GM12874 (cell line): Measurements from ENCODE around the gene DGKH.

Source experiments
- TF ChIP-seq, protein P1 (sequence below): IDR thresholded peaks from 2 replicates; pipeline ENCODE4 v1.5.1; 2011; ENCODE audit warnings: low read depth, mild to moderate bottlenecking, control low read depth, low read length, moderate library complexity; ENCODE audit not compliant: insufficient read depth

The DGKH gene

DNA sequence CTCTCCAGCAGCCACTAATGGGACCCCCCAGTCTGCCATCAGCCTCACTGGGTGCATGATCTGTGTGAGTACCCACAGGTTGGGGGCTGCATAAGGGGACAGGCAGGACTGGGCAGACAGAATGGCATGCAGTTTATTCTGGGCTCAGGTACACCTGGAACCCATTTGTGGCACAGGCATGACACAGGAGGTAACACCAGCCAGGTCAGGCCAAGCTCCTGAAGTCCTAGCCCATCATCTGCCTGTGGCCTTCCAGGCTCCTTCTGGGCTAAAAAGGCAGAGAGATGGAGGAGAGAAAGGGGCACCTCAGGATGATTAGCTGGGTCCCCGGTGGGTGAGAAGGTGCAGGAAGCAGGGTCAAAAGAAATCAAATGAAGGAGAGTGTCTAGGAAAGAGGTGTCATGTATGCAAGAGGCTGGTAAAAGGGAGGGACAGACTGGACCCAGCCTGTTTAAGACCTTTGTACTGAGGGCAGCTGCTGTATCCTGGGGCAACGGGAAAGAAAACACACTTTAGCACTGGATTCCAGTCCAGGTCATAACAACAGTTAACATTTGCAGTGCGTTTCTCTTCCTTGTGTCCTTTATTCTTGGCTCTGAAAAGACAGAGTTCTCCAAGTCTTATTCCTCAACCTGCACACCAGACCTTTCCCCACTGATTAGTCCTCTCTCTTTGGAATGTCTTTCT lies 20.2 kb upstream of the DGKH start:
- TF ChIP-seq, protein P1, sequence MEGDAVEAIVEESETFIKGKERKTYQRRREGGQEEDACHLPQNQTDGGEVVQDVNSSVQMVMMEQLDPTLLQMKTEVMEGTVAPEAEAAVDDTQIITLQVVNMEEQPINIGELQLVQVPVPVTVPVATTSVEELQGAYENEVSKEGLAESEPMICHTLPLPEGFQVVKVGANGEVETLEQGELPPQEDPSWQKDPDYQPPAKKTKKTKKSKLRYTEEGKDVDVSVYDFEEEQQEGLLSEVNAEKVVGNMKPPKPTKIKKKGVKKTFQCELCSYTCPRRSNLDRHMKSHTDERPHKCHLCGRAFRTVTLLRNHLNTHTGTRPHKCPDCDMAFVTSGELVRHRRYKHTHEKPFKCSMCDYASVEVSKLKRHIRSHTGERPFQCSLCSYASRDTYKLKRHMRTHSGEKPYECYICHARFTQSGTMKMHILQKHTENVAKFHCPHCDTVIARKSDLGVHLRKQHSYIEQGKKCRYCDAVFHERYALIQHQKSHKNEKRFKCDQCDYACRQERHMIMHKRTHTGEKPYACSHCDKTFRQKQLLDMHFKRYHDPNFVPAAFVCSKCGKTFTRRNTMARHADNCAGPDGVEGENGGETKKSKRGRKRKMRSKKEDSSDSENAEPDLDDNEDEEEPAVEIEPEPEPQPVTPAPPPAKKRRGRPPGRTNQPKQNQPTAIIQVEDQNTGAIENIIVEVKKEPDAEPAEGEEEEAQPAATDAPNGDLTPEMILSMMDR, result no peak

DNA sequence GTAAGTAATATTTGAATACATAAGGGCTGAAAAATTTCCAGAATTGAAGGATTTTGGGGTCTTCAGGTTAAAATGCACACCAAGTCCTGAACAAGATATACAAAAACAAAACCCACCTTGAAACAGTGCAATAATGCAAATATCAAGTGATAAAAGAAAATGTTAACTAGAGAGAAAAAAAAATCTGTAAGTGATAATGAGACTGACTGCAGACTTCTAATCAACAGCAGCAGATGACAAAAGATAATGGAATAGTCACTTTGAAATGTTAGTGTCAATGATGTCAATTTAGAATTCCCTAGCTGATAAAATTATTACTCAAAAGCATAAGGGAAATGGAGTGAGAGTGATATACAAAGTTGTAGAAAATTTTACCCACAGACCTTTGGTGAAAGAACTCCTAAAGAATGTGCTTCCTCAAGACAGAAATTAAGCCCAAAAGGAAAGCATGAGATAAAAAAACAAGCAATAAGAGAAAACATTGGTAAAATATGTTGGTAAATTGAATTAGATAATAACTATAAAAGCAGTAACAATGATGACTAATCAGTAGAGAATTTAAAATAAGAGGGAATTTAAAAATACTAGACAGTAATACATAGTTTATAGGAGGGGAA lies 12.4 kb upstream of the DGKH start:
- TF ChIP-seq, protein P1, result no peak

DNA sequence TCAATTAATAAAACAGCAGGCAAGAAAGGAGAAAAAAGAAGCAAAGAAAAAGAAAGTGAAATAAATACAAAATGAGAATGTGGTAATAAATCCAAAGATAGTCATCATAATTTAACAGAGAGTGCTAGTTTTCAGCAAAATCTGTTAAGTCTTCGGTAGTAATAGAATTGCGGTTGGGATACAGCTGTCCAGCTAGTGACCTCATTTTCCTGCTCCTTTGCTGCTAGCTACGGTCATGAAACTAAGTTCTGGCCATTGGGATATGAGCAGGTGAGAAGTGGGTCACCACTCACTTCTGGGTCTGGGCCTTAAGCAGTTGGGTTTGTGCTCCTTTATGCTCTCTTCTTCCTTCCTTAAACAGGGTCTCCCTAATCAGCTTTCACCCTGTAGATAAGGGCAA lies 11.7 kb upstream of the DGKH start:
- TF ChIP-seq, protein P1, result no peak

DNA sequence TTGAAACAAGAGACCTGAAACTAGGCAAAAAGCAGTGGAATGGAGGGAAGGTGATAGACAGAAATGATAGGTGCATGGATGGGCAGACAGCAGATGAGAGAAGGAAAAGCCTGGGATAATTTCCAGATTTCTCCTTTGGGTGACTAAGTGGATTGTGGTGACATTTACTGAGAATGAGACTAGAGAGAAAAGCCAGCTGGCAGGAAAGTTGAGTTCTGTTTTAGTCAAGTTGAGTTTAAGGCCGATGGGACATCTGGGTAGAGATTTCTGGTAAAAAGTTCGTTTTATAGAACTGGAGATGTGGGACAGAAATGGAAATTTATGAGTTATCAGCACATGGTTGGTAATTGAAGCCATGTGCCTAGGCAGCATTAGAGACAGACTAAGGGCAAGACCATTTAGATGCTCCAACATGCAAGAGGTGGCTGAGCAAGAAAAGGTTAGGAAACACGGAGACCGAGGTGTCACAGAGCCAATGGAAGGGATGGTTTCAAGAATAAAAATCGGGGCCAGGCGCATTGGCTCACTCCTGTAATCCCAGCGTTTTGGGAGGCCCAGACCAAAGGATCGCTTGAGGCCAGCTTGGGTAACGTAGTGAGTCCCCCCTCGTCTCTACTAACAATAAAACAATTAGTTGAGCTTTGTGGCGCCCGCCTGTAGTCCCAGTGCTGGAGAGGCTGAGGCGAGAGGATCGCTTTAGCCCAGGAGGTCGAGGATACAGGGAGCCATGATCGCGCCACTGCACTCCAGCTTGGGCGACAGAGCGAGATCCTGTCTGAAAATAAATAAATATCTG lies 9.6 kb upstream of the DGKH start:
- TF ChIP-seq, protein P1, result no peak

DNA sequence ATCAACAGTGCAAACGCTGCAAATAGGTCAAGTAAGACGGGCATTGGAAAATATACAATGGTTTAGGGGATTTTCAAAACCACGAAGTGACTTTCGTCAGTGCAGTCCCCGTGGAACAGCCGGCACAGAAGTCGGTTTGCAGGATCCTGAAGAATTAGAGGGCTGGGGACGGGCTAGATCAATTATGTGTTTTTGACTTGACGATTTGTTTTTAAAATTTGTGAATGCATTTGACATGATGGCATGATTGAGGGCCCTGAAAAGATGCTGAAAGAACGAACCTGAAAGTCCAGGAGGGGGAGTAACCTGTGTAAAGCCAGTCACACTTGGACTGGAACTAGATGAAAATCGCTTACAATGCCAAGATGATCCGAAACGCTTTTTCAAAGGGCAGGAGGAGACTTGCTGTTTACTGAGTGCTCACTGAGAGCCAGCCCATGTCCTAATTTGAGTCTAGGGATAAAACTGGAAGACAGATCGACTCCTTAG lies 8.9 kb upstream of the DGKH start:
- TF ChIP-seq, protein P1, result no peak

DNA sequence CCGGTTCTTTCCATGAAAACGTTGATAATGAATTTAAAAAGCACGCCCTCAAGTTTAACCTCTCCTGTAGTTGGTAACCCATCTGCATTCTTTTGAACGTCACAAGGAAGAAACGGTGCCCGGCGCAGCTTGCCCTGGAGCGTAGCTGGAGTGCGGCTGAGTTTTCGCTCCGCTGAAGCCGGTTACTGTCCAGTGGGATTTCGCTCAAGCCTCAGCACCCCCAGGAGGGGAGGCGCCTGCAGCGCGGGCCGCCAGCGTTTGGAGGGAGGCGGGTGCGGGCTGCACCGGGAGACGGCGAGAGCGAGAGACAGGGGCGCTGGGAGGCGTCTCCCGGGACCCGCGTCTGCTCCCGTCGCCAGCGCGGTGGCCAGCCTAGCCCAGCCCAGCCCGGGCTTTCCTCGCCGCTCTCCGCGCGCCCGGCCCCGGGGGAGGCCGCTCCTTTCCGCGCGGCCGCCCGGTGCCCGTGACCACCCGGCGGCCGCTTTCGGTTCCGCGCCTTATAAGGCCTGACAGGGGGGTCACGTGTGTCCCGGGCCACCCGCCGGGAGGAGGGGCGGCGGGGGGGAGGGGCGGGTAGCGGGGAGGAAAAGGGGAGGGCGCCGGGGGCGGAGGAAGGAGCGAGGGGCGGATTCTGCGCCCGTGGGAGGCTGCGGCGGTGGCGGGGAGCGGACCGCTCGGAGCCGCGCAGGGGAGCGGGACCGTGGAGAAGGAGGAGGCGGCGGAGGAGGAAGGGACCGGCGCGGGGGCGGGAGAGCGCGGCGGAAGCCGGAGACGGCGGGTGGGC lies 8.3 kb upstream of the DGKH start:
- TF ChIP-seq, protein P1, result no peak

DNA sequence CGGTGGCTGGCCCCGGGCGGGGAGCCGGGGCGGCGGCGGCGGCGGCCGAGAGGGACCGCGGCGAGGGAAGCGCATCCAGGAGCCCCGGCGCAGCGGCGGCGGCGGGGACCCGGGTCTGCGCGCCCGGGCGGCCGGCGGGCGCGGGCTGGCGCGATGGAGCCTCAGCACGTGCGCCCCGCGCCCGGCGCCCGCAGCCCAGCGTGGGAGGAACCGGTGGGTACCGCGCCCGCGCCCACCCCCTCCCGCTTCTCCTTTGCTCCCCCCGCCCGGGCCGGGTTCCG lies 7.8 kb upstream of the DGKH start:
- TF ChIP-seq, protein P1, result no peak
